H7 (cell line): ENCODE measurements around the gene SPRING1. TPM values are rescaled to one million over a fixed set of nuclear protein-coding genes. Genes with fewer than 3 reads are reported as not detected.

Experiments used
- DNase-seq: peaks from one replicate; pipeline ENCODE4 v3.0.0; 2012
- H3K27me3 ChIP-seq: 2 replicates; pipeline ENCODE4 v1.6.0; 2011; ENCODE audit warnings: mild to moderate bottlenecking, low read length; ENCODE audit not compliant: control insufficient read depth, insufficient read depth
- H3K36me3 ChIP-seq: replicated peaks from 2 replicates; pipeline ENCODE4 v1.5.1; 2011; ENCODE audit warnings: low read length; ENCODE audit not compliant: control insufficient read depth, insufficient read depth
- H3K4me3 ChIP-seq: 2 replicates; pipeline ENCODE4 v1.5.1; 2011; ENCODE audit warnings: low read depth, mild to moderate bottlenecking, control low read depth, low read length, moderate library complexity; ENCODE audit not compliant: insufficient read depth
- total RNA-seq: library from RNA; depleted of rRNA; stranded (reverse); fragments of >200 nt; shearing (Covaris generic); gene quantifications from 2 replicates; pipeline ENCODE4 v1.2.3, GENCODE V29; 2014

The SPRING1 gene
- total RNA-seq, 1 experiment from 2014 or later = 51.8 TPM

DNA sequence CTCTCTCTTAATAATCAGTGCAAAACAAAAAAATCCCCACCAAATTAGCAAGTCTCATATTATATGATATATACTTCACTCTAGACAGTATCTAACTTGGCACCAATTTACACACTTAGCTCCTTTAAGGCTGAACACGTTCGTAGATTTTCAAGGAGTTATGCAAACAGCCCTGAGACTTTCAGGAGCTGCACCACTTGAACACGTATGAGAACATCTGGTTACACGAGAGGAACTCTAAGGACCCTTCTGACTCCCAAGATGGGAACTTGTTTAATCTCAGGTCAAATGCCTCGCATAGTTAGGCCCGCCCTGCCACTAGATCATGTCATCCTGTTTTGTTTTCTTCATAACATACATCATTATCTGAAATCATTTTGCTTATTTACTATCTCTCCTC is 10.0 kb downstream of the SPRING1 start:
- DNase-seq = no peak
- H3K4me3 ChIP-seq = no peak overlapping the region
- peaks cover 2% of the 10 kb centered on the region; the same call in 1 of the 2 replicates for H3K36me3 ChIP-seq
- H3K27me3 ChIP-seq = no peaks in the 10 kb centered on the region

DNA sequence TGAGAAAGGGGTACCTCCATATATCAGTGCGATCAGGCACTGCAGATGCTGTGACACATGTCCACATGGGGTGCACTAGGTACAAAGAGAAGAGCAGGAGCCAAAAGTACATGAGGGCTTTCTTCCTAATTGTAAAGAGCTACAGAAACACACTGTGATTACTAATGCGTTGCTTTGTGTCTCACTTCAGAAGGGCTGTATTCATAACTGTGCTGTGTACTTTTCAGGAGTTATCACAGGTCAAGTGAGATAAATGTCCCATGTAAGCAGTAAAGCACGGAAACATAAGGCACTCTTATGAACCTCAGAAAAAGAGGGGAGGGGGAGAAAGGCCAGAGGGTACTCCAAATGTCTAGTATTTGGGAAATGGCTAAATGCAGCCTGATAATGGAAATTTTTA is 10.6 kb downstream of the SPRING1 start:
- Histone ChIP-seq H3K36me3 (peaks cover 4% of the 10 kb centered on the region), H3K4me3 (no peak overlapping the region), H3K27me3 (no peaks in the 10 kb centered on the region)
- DNase-seq = no peak

DNA sequence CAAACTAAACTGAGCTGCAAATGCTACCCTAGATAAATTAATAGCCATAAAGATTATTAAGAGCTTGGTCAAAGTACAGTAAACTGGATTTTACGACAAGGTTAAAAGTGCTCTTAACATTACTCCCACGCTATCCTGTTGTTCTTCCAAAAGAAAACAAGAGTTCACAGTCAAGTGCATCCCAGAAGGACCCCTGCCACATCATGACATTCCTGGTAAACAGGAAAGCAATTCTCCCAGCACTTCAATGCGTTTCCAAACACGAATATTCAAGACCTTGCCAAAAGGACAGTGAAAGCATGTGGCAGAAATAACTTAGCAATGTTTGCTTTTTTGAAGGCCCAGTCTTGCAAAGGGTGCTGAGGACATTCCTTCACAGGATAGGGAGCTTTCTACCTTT is 11.2 kb downstream of the SPRING1 start:
- no peak overlapping the region for H3K4me3 ChIP-seq
- DNase-seq = no peak
- H3K27me3 ChIP-seq = no peaks in the 10 kb centered on the region
- peaks cover 4% of the 10 kb centered on the region for H3K36me3 ChIP-seq

DNA sequence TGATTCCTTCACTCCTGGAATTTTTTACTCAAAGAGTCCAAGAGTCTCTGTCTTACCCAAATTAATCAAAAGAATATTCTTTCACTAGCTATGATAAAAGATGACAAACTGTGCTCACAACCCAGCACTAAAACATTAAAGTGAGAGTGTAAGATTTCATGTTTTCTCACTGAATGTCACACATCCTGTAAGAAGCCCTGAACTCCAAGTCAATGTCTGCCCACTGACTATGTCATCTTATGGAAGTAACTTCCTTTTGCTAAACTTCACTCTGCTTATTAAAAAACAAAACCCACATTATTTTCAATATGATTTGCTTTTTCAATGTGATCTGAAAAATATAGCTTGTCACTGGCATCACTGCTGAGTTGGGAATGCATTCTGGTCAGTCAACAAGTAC is 15.6 kb downstream of the SPRING1 start:
- Histone ChIP-seq H3K36me3 (peaks cover 7% of the 10 kb centered on the region), H3K4me3 (no peak overlapping the region), H3K27me3 (no peaks in the 10 kb centered on the region)
- DNase-seq = no peak

DNA sequence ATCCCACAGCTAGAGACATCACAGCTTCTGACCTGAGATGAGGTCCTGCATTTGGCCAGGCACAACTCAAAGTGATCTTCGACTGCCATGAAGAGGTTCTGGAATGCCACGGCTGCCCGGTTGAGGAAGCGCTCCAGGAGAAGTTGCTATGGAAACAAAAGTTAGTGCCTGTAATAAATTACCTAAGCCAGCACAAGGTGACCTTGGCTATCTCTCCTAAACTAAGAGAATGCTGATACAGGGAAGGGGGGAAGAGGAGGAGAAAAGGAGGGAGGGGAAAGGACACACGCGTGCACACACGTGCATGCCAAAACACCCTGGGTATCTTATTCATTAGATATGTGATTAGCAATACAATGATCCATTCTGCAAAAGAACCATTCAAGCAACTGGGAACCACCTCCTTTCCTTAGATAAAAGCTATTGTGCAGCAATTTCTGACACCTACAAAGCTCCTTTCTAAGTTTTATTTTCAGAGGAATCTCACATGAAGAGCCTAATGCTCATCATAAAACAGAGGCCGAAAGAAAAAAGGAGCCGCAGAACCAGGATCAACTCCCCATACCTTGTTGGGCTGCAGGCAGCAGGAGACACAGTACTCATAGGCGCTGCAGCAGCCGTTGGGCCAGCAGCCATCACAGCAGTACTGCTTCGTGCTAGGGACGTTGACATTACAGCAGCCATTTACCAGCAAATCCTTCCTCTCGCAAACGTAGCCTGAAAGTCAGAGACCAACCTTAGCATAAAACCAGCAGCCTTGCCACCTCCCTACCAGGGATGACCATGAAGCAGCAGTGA is 17.9 kb downstream of the SPRING1 start:
- H3K4me3 ChIP-seq = no peak overlapping the region
- no peaks in the 10 kb centered on the region for H3K27me3 ChIP-seq
- no peak for DNase-seq
- H3K36me3 ChIP-seq = peaks cover 15% of the 10 kb centered on the region

DNA sequence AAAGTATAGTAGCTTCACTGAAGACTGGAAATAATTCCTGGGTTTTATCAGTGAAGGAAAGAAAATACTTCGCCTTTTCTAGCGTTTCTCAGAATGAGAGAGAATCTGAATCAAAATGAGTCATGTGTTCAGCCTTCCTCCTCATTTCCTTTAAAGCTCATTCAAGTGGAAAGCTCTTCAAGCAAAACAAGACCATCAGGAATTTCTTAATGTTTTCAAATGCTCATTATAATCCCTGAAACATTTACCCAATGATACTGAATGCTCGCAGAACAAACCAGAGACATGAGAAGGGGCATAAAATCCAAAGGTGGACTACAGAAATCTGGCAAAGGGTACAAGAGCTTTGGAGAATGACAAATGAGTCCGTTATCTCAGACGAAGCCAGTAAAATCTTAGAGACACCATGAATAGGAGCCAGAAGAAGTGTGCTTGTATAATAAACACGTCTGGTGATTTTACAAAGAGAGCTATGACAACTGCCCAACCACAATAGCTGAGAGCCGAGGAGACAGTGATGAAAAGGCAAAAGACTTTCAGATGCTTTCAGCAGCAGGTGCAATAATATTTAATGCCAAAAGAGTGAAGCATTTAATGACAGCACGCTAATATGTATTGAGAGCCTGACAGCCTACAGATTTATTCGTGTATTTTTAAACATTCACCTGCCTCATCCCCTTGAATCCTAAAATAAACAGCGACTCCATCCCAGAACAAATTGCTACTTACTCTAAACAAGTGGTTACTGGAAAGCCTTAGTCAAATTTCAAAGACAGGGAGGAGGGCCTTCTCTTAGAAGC is 19.0 kb downstream of the SPRING1 start:
- H3K36me3 ChIP-seq = peaks cover 15% of the 10 kb centered on the region

DNA sequence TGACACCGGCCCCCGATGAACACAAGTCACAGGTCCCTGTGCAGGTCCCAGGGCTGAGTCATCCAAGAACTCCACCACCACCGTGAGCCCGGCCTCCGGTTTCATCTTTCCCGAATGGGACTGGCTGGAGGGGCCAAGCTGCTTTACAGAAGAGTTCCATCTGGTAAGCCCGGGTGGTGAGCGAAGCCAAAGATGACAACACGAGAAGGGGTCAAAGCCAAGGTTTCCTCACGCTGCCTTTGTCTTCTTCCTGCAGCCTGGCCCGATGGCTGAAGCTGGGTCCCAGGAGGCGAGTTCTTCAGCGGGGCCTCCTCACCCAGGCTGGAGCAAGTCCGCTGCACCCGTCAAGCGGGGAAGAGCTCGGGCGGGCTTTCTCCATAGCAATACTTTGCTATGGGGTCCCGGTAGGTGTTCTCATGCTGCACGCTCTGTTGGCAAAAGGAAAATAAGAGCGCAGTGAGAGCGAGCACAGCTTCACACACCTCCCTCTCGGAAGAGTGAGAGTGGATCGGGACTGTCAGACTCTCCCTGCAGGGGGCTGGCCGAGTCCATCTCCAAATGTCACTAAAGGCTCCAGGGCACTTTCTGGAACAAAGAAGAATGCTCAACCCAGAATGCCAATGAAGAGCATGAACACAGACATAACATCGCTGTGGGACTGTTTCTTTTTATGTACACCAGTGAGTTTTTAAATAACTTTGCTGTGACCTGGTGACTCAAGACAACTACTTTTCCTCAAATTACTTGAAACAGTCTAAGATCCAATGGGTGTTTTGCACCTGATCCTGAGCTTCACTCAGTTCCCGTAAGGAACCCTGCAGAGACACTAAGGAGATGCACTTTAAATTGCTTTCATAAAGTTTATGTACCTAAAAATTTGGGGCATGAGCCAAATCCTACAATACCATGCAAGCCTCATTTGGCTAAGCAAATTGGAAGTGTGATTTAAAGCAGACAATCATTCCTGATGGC is 20.1 kb downstream of the SPRING1 start:
- H3K4me3 ChIP-seq = no peak overlapping the region

More for the DNA sequence above, 19.0 kb downstream of the SPRING1 start:
- Histone ChIP-seq H3K27me3 (no peaks in the 10 kb centered on the region), H3K4me3 (no peak overlapping the region)
- DNase-seq = no peak

DNA sequence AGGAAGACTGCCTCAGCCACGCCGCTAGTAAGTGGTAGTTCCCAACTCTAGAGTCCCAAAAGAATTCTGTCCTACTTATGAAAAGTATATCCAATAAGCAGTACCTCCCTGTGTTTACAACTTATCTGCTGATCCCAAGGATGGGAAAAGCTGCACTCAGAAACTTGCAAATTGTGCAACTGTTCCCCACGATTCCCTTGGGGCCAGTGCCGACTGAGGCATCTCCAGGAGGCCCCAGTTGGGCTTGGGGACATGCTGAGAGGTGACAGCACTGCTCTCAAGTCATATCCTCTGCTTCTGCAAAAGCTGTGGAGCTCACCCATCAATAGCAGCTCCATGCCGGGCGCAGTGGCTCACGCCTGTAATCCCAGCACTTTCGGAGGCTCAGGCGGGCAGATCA is 23.7 kb downstream of the SPRING1 start:
- Histone ChIP-seq H3K4me3 (no peak overlapping the region), H3K27me3 (peaks cover 4% of the 10 kb centered on the region)

More for the DNA sequence above, 20.1 kb downstream of the SPRING1 start:
- Histone ChIP-seq H3K36me3 (peaks cover 11% of the 10 kb centered on the region), H3K27me3 (no peaks in the 10 kb centered on the region)
- DNase-seq = no peak

DNA sequence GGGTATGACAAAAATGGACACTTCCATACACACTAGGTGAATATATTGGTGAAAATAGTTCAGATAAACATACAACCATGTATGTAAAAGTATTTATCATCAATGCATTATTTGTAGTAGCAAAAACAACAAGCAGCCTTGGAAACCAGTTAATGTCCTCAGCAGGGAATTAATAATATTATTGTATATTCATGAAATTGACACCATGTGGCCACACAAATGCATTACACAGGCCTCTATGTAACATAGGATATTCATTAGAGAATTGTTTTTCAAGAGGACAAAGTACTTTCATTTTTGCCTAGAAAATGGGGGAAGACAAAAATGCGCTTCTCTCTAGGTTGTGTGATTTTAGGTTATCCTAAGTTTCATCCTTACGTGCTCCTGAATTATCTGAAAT is 24.3 kb downstream of the SPRING1 start:
- Histone ChIP-seq H3K36me3 (peaks cover 10% of the 10 kb centered on the region), H3K27me3 (peaks cover 4% of the 10 kb centered on the region), H3K4me3 (no peak overlapping the region)
- no peak for DNase-seq

More for the DNA sequence above, 23.7 kb downstream of the SPRING1 start:
- peaks cover 10% of the 10 kb centered on the region for H3K36me3 ChIP-seq
- DNase-seq = no peak

DNA sequence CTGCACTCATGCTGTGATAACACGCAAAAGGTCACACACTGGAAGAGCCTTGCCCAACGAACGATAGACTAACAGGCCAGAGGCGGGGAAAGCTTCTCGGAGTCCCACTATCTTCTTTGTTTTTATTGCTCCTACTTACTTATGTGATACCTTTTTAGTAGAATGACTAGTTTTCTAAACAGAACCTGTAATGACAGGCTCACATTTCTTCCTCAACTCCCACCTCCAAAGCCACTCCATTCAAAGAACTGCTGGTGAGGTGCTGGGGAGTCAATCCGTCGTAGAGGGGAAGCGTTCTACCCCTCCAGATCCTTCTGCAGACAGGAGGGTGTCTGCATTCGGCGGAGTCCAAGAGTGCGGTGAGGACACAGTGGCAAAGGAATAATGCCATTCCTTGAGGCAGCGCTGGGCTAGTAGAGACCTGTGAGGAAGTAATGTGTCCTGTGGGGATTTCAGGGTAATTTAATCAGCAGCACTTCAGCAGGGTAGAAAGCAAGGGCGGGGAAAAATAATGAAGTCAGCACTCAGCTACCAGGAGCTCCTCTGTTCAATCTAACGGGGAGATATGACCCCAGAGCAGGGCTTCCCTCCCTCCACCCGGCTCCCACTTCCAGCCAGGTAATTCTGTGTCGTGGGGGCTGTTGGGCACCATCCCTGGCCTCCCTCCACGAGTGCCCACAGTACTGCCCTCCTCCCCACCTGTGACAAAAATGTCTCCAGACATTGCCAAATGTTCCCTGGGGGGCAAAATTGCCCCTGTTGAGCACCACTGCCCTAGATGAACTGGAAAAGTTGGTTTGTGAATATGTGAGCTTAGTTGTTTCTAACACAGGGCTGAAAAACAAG is 25.2 kb downstream of the SPRING1 start:
- Histone ChIP-seq H3K4me3 (no peak overlapping the region), H3K36me3 (peaks cover 10% of the 10 kb centered on the region), H3K27me3 (peaks cover 4% of the 10 kb centered on the region)
- no peak for DNase-seq

DNA sequence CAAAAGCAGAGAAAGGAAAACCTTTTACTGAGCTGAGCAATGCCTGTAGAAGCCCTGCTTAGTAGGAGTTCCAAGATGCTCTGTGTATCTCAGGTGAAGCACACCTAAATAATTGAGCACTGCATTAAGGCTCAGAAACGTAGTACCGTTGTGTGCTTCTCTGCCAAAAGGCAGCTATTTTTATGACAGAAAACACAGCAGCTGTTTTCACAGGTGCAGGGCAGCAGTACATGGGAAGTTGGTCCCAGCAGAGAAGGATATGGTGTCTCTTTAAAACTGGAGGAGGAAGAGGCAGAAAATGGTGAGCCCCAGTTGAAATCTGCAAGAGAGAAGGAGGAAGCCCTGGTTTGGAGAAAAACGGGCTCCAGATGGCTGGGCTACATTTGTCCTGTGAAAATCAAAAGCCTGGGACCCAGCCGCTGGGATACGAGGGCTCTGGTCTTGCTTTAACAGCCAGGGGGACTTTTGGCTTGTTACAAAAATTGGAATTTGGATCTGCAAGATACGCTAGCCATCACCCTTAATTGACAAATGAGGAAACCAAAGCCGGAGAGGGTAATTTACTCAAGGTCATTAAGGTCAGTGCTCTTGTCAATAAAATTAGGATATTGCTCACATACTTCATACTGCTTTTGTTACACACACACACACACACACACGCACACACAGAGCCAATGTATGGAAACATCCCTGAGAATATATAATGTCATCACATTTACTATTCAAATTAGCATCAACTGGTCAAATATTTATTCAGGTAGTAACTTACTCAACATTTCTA is 27.3 kb downstream of the SPRING1 start:
- H3K36me3 ChIP-seq = no peaks in the 10 kb centered on the region; the same call in 1 of the 2 replicates
- peaks cover 4% of the 10 kb centered on the region for H3K27me3 ChIP-seq
- H3K4me3 ChIP-seq = no peak overlapping the region
- no peak for DNase-seq

DNA sequence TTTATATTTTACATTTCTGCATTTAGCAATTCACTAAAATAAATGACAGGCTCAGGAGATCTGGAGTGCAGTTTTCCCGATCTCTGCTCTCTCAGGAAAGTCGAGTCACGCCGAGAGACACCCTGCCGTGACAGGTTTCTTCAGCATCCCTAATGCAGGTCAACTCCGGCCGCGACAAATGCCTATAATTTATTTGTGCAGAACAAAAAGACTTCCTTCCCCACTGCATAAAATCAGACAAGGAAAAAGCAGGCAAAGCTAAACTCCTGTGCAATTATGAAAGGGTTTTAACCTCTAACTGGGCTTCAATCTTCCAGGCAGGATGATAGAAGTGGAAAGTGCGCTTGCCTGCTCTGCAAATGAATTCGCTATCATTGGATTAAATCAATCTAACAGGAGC is 28.1 kb downstream of the SPRING1 start:
- H3K36me3 ChIP-seq = no peaks in the 10 kb centered on the region; the same call in 1 of the 2 replicates
- no peak overlapping the region for H3K4me3 ChIP-seq
- H3K27me3 ChIP-seq = peaks cover 4% of the 10 kb centered on the region
- DNase-seq = no peak
